AG08395 (cell line): ENCODE results near the gene TLDC2.
"Not testable (repeated sequence)": the region's sequence is repeated elsewhere in the genome, so short reads cannot be mapped to it uniquely, and the experiment has no call there.

Source experiments
- DNase-seq: peaks from one replicate; pipeline ENCODE4 v3.0.0; 2012; ENCODE audit warnings: mixed read lengths, low spot score

Gene TLDC2

GRCh38 chr20:36871640-36872570 is 4.0 kb upstream of the TLDC2 start:
- no peak for DNase-seq

- DNase-seq = no peak
Observed at GRCh38 chr20:36872852-36873251, 3.1 kb upstream of the TLDC2 start.

- DNase-seq = no peak
Observed at GRCh38 chr20:36873498-36874189, 2.3 kb upstream of the TLDC2 start.

GRCh38 chr20:36875093-36875492 is 845 bp upstream of the TLDC2 start:
- DNase-seq = not testable (repeated sequence)

GRCh38 chr20:36876473-36876833 is 515 bp downstream of the TLDC2 start:
- no peak for DNase-seq

- DNase-seq = no peak
Observed at GRCh38 chr20:36878941-36879340, 3.0 kb downstream of the TLDC2 start.

- DNase-seq = no peak
Observed at GRCh38 chr20:36880741-36881250, 4.9 kb downstream of the TLDC2 start.

- DNase-seq = no peak
Observed at GRCh38 chr20:36881331-36881730, 5.4 kb downstream of the TLDC2 start.

GRCh38 chr20:36881888-36882287 is 6.0 kb downstream of the TLDC2 start:
- DNase-seq = no peak

- no peak for DNase-seq
Observed at GRCh38 chr20:36883977-36884535, 8.1 kb downstream of the TLDC2 start.

- no peak for DNase-seq
Observed at GRCh38 chr20:36885356-36885755, 9.4 kb downstream of the TLDC2 start.

GRCh38 chr20:36886859-36887751 is 11.2 kb downstream of the TLDC2 start:
- DNase-seq = peak; percentile 90

- peak; percentile 40 for DNase-seq
Observed at GRCh38 chr20:36887752-36888090, 11.8 kb downstream of the TLDC2 start.

- no peak for DNase-seq
Observed at GRCh38 chr20:36888880-36889516, 13.1 kb downstream of the TLDC2 start.

- no peak for DNase-seq
Observed at GRCh38 chr20:36890586-36890985, 14.6 kb downstream of the TLDC2 start.

- DNase-seq = no peak
Observed at GRCh38 chr20:36891211-36891610, 15.3 kb downstream of the TLDC2 start.

- DNase-seq = no peak
Observed at GRCh38 chr20:36893801-36894200, 17.9 kb downstream of the TLDC2 start.

GRCh38 chr20:36895036-36895435 is 19.1 kb downstream of the TLDC2 start:
- no peak for DNase-seq

- DNase-seq = no peak
Observed at GRCh38 chr20:36904690-36905089, 28.8 kb downstream of the TLDC2 start.

- not testable (repeated sequence) for DNase-seq
Observed at GRCh38 chr20:36905566-36905965, 29.6 kb downstream of the TLDC2 start.

GRCh38 chr20:36906086-36906485 is 30.1 kb downstream of the TLDC2 start:
- DNase-seq = not testable (repeated sequence)
